Nephron (organoid): ENCODE measurements around the gene ABCC4.

ENCODE experiments used
- H3K27ac Mint-ChIP-seq, 3 experiments: 2 replicates each; pipeline ENCODE4 v1.8.0; 2020; ENCODE audit warnings: mixed read lengths in 3 of 3, mild to moderate bottlenecking in 2 of 3, moderate library complexity in 1 of 3
- H3K27me3 Mint-ChIP-seq: 2 replicates; pipeline ENCODE4 v1.8.0; 2021; ENCODE audit warnings: low read depth, mild to moderate bottlenecking, moderate library complexity, mixed read lengths
- H3K36me3 Mint-ChIP-seq: 2 replicates; pipeline ENCODE4 v1.8.0; 2020; ENCODE audit warnings: low read depth, mixed read lengths
- H3K4me1 Mint-ChIP-seq: 2 replicates; pipeline ENCODE4 v1.8.0; 2020; ENCODE audit warnings: mixed read lengths
- H3K4me3 Mint-ChIP-seq, 3 experiments: 2 replicates each; pipeline ENCODE4 v1.8.0; 2020; ENCODE audit warnings: mild to moderate bottlenecking in 3 of 3, mixed read lengths in 3 of 3, moderate library complexity in 2 of 3
- H3K9me3 Mint-ChIP-seq: 2 replicates; pipeline ENCODE4 v1.8.0; 2020; ENCODE audit warnings: mixed read lengths
- TF ChIP-seq, protein P1 (sequence below), 3 experiments: fragments of 200-600 bp; sonication (generic); IDR thresholded peaks; one replicate each; pipeline ENCODE4 v1.5.0; 2021; ENCODE audit warnings: antibody characterized with exemption in 3 of 3; ENCODE audit not compliant: unreplicated experiment in 3 of 3

ABCC4 gene

DNA sequence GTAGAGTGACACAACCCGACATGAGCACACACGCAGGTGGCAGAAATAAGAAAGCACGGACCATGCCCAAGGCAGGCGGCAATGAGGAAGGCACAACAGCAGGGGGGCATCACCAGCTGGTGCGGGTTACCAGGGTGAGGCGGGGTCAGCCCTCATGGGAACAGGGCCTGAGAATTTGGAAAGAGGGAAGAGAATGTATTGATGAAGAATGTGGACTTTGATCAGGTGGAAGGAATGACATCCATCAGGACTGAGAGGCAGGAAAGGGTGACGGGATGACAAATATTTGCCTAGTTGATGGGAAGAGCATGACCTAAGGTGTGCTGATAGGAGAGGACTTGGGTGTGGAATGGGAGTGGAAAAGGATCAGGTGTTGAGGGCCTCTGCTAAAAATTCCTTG lies 177.5 kb downstream of the ABCC4 start:
- H3K27ac Mint-ChIP-seq = no peak overlapping the region
- TF ChIP-seq, protein P1, sequence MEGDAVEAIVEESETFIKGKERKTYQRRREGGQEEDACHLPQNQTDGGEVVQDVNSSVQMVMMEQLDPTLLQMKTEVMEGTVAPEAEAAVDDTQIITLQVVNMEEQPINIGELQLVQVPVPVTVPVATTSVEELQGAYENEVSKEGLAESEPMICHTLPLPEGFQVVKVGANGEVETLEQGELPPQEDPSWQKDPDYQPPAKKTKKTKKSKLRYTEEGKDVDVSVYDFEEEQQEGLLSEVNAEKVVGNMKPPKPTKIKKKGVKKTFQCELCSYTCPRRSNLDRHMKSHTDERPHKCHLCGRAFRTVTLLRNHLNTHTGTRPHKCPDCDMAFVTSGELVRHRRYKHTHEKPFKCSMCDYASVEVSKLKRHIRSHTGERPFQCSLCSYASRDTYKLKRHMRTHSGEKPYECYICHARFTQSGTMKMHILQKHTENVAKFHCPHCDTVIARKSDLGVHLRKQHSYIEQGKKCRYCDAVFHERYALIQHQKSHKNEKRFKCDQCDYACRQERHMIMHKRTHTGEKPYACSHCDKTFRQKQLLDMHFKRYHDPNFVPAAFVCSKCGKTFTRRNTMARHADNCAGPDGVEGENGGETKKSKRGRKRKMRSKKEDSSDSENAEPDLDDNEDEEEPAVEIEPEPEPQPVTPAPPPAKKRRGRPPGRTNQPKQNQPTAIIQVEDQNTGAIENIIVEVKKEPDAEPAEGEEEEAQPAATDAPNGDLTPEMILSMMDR (IDR thresholded peaks at IDR 0.05; ENCODE audit: unreplicated experiment in 3 of 3) = no peak
- peaks cover 12% of the 10 kb centered on the region for H3K36me3 Mint-ChIP-seq
- H3K4me3 Mint-ChIP-seq = no peak overlapping the region
- no peaks in the 10 kb centered on the region for H3K9me3 Mint-ChIP-seq
- no peaks in the 10 kb centered on the region for H3K4me1 Mint-ChIP-seq
- H3K27me3 Mint-ChIP-seq = no peaks in the 10 kb centered on the region

DNA sequence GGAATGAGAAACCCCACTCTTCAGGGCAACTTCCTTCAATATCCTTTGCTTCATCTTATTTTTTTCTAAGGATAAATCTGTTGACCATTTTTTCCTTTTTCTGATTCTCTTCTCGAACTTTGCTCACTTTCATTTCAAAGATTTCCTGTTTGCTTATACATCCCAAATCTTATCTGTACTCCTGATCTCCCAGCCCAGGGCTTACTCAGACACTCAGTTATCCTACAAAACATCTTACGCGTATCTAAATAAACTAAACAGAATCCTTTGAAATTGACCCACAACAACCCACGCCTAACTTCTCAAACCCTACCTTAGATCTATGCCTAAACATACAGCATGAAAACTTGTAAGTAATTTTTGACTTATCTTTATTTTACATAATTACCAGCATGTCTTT lies 179.2 kb downstream of the ABCC4 start:
- no peak overlapping the region for H3K4me3 Mint-ChIP-seq
- H3K36me3 Mint-ChIP-seq = peaks cover 8% of the 10 kb centered on the region
- H3K27ac Mint-ChIP-seq = no peak overlapping the region
- no peaks in the 10 kb centered on the region for H3K27me3 Mint-ChIP-seq
- TF ChIP-seq, protein P1 (IDR thresholded peaks at IDR 0.05; ENCODE audit: unreplicated experiment in 3 of 3) = no peak
- no peaks in the 10 kb centered on the region for H3K4me1 Mint-ChIP-seq
- H3K9me3 Mint-ChIP-seq = no peaks in the 10 kb centered on the region

DNA sequence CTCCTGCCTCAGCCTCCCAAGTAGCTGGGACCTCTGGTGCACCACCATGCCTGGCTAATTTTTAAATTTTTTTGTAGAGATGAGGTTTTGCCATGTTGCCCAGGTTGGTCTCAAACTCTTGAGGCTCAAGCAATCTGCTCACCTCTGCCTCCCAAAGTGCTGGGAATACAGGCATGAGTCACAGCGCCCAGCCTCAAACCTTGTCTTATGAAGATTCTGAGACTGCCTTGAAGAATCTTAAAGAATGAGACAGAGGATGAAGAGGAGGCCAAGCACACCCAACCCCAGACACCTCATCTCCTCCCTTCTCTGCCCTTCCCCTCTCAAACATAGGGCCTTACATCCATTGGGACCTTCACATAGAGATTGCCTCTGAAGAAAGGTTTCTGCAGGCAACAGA lies 179.7 kb downstream of the ABCC4 start:
- Mint-ChIP-seq H3K4me1 (no peaks in the 10 kb centered on the region), H3K27ac (no peak overlapping the region), H3K4me3 (no peak overlapping the region), H3K9me3 (no peaks in the 10 kb centered on the region), H3K27me3 (no peaks in the 10 kb centered on the region), H3K36me3 (peaks cover 8% of the 10 kb centered on the region)
- TF ChIP-seq, protein P1 (IDR thresholded peaks at IDR 0.05; ENCODE audit: unreplicated experiment in 3 of 3) = no peak

DNA sequence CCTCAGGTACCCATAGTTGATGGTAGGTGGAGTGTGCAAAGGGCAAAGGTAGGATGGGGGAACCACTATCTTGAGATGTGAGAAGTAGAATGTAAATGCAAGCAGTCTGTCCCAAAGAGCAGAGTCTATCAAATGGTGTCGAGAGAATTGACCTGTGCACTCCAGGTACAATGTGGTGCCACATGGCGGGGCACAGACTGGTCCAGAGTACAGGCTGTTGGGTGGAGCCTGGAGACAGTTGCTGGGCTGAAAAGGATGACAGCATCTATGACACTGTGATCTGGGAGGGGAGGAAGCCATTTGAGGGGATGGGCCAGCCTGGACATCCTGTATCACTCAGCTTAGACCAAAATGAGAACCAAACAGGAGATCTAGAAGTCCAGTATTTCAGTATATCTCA lies 180.6 kb downstream of the ABCC4 start:
- Mint-ChIP-seq H3K27me3 (no peaks in the 10 kb centered on the region), H3K36me3 (peaks cover 8% of the 10 kb centered on the region)
- TF ChIP-seq, protein P1 (IDR thresholded peaks at IDR 0.05; ENCODE audit: unreplicated experiment in 3 of 3) = no peak

DNA sequence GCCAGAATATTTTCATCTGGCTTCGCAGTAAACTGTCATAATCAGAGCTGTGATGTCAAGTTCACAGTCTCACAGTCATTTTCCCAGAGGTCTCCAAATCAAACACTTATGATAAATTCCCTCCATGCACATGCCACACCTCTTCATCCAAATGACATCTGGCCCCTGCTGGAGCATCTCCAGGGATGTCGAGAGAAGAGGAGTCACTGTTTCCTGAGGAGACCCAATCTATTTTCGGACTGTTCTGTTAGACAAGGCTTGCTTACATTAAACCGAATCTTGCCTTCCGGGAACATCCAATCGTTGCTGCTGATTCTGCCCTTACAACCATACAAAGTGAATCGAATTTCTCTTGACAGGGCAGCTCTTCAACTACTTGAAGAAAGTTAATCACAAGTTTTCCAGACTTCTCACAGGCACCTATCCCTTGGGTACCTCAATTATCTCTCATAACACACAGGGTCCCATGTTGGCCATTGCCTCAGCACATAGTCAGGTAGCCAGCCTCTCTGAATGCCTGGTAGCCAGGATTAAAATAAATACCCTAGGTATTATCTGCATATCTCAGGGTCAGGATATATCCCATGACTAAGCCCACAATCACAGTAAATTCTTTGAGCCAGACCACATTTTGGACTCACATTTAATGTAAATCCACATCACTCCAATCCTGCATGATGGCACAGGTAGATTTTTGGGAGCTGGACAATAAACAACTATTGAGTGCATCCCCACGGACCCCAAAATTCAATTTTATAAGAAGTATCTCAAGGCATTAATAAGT lies 182.5 kb downstream of the ABCC4 start:
- Mint-ChIP-seq H3K36me3 (peaks cover 6% of the 10 kb centered on the region), H3K4me3 (no peak overlapping the region)

More for the DNA sequence above, 180.6 kb downstream of the ABCC4 start:
- Mint-ChIP-seq H3K27ac (no peak overlapping the region), H3K4me3 (no peak overlapping the region), H3K4me1 (peaks cover 2% of the 10 kb centered on the region), H3K9me3 (no peaks in the 10 kb centered on the region)

More for the DNA sequence above, 182.5 kb downstream of the ABCC4 start:
- no peak overlapping the region for H3K27ac Mint-ChIP-seq
- no peaks in the 10 kb centered on the region for H3K27me3 Mint-ChIP-seq
- H3K4me1 Mint-ChIP-seq = peaks cover 20% of the 10 kb centered on the region
- H3K9me3 Mint-ChIP-seq = no peaks in the 10 kb centered on the region
- TF ChIP-seq, protein P1 (IDR thresholded peaks at IDR 0.05; ENCODE audit: unreplicated experiment in 3 of 3) = no peak
